HPDE6-E6E7 (cell line): Measurements from ENCODE around the gene RNFT1.
"Not testable (repeated sequence)": the region's sequence is repeated elsewhere in the genome, so short reads cannot be mapped to it uniquely, and the experiment has no call there.

Experiments
- DNase-seq: peaks from one replicate; pipeline ENCODE4 v3.0.0; 2011; ENCODE audit warnings: missing footprints; ENCODE audit errors: extremely low spot score

The RNFT1 gene

GRCh38 chr17:59930121-59930520 lies 34.4 kb downstream of the RNFT1 start:
- DNase-seq: not testable (repeated sequence)

- not testable (repeated sequence) for DNase-seq
These were observed 43.9 kb downstream of the RNFT1 start for GRCh38 chr17:59920637-59921036.

DNA sequence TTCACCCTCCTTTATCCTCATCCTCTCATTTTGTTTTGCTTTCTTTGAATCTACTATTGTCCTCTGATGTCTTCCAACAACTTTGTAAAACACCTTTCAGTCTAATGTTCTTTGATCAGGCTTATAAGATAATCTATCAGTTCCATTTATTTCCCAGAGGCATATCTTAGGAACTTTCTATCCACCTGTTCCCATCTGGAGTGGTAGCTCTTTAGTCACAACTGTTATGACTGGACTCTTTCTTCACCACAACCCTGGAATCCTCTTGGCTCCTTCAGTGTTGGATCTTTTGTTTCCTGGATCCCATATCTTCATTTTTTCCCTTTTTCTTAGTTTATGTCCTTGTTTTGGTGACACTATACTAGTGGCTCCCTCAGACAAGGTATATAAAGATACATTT lies 48.1 kb downstream of the RNFT1 start:
- DNase-seq: no peak

GRCh38 chr17:59914274-59914854 lies 50.2 kb downstream of the RNFT1 start:
- DNase-seq: peak; percentile 36

- no peak for DNase-seq
These were observed 57.1 kb downstream of the RNFT1 start for GRCh38 chr17:59907467-59907866.

- DNase-seq: no peak
These were observed 61.1 kb downstream of the RNFT1 start for GRCh38 chr17:59903455-59903854.
